Endothelial cell of umbilical vein (primary cell): ENCODE results near the gene NRARP. TPM values are rescaled to one million over a fixed set of nuclear protein-coding genes. Genes with fewer than 3 reads are reported as not detected.

Experiments used
- BruUV-seq: library from RNA; stranded (reverse); fragments of 400-500 nt; replicated peaks from 2 replicates; lab custom pipeline; 2021; lab: Mats Ljungman, UMichigan
- CTCF ChIA-PET: fragments of 300-600, 350-600 bp; sonication (Branson Sonifier 250); formaldehyde crosslinking; loops from one replicate; lab custom pipeline; 2021; ENCODE audit warnings: antibody characterized with exemption, inconsistent platforms; lab: Charles Lee
- POLR2A ChIA-PET: fragments of 300-600, 350-600 bp; sonication (Branson Sonifier 250); formaldehyde crosslinking; loops from one replicate; lab custom pipeline; 2021; ENCODE audit warnings: antibody characterized with exemption, inconsistent platforms; lab: Charles Lee
- DNase-seq: peaks from one replicate; pipeline ENCODE4 v3.0.0-alpha.2; 2011; ENCODE audit warnings: low read depth, low spot score
- FAIRE-seq: peaks from 2 replicates; lab custom pipeline; 2011; peaks lifted over from hg19 to GRCh38; lab: Jason Lieb, UNC
- H2AFZ ChIP-seq: 2 replicates; pipeline ENCODE4 v1.6.0; 2012; ENCODE audit warnings: low read depth, low read length, control low read depth, inconsistent platforms
- H3K27ac ChIP-seq: 2 replicates; pipeline ENCODE4 v1.5.1; 2011; ENCODE audit warnings: low read depth, mild to moderate bottlenecking, control low read depth, low read length, moderate library complexity; ENCODE audit not compliant: insufficient read depth
- H3K27me3 ChIP-seq, 2 experiments: 2 replicates each; pipeline versions ENCODE4 v1.6.0 to v1.6.1; 2011; ENCODE audit warnings: low read length in 2 of 2, mixed read lengths in 1 of 2; ENCODE audit not compliant: control insufficient read depth in 2 of 2, insufficient read depth in 2 of 2
- H3K36me3 ChIP-seq, 2 experiments: 2 replicates in 1 of 2; 3 replicates in 1 of 2; pipeline ENCODE4 v1.5.1; 2011; ENCODE audit warnings: low read length in 2 of 2, mild to moderate bottlenecking in 1 of 2, moderate library complexity in 1 of 2; ENCODE audit not compliant: control insufficient read depth in 2 of 2, insufficient read depth in 2 of 2; ENCODE audit errors: extremely low read depth in 1 of 2
- H3K4me1 ChIP-seq: 3 replicates; pipeline ENCODE4 v1.5.1; 2011; ENCODE audit warnings: mild to moderate bottlenecking, low read length; ENCODE audit not compliant: control insufficient read depth, insufficient read depth; ENCODE audit errors: extremely low read depth
- H3K4me2 ChIP-seq: 2 replicates; pipeline ENCODE4 v1.6.1; 2011; ENCODE audit warnings: low read length, control low read depth, mixed read lengths; ENCODE audit not compliant: insufficient read depth
- H3K4me3 ChIP-seq, 3 experiments: fragments of 200-600 bp in 1 of 3; sonication (generic), shearing (Covaris generic) in 1 of 3; replicated peaks in 1 of 3; 2 replicates each; pipeline ENCODE4 v1.5.1; 2011 to 2016; ENCODE audit warnings: control low read depth in 3 of 3, low read length in 3 of 3, mild to moderate bottlenecking in 2 of 3, inconsistent platforms in 1 of 3, low read depth in 1 of 3, moderate library complexity in 1 of 3; ENCODE audit not compliant: insufficient read depth in 1 of 3
- H3K79me2 ChIP-seq: 2 replicates; pipeline ENCODE4 v1.6.0; 2012; ENCODE audit warnings: low read length, inconsistent platforms; ENCODE audit not compliant: control insufficient read depth, insufficient read depth
- H3K9ac ChIP-seq: replicated peaks from 2 replicates; pipeline ENCODE3; 2011; ENCODE audit warnings: low read length, control low read depth; ENCODE audit not compliant: insufficient read depth; ENCODE audit errors: extremely low read depth
- H3K9me1 ChIP-seq: replicated peaks from 3 replicates; pipeline ENCODE4 v1.6.0; 2011; ENCODE audit warnings: mild to moderate bottlenecking, low read length; ENCODE audit not compliant: control insufficient read depth, insufficient read depth; ENCODE audit errors: extremely low read depth
- H3K9me3 ChIP-seq: replicated peaks from 2 replicates; pipeline ENCODE4 v1.5.1; 2012; ENCODE audit warnings: low read length, inconsistent platforms; ENCODE audit not compliant: control insufficient read depth, insufficient read depth
- H4K20me1 ChIP-seq: replicated peaks from 2 replicates; pipeline ENCODE3; 2011; ENCODE audit warnings: mild to moderate bottlenecking, low read length; ENCODE audit not compliant: control insufficient read depth, insufficient read depth; ENCODE audit errors: extremely low read depth
- CTCF ChIP-seq, 2 donors: IDR thresholded peaks; 1 replicate in 1 of 2; 2 replicates in 1 of 2; pipeline ENCODE4 v1.5.1; 2011; ENCODE audit warnings: low read length in 2 of 2, mild to moderate bottlenecking in 2 of 2, moderate library complexity in 2 of 2, control low read depth in 1 of 2, inconsistent platforms in 1 of 2, low read depth in 1 of 2; ENCODE audit not compliant: insufficient read depth in 1 of 2; ENCODE audit errors: extremely low read depth in 1 of 2
- EZH2 ChIP-seq: IDR thresholded peaks from 2 replicates; pipeline ENCODE4 v1.6.1; 2012; ENCODE audit warnings: borderline replicate concordance, low read depth, mild to moderate bottlenecking, moderate library complexity, low read length, inconsistent platforms; ENCODE audit not compliant: severe bottlenecking
- FOS ChIP-seq: IDR thresholded peaks from 2 replicates; pipeline ENCODE4 v1.6.1; 2011; ENCODE audit warnings: mild to moderate bottlenecking, low read length, moderate library complexity, borderline replicate concordance; ENCODE audit not compliant: insufficient read depth
- GATA2 ChIP-seq: IDR thresholded peaks from 2 replicates; pipeline ENCODE4 v1.7.0; 2011; ENCODE audit warnings: low read depth, mild to moderate bottlenecking, moderate library complexity, mixed read lengths, low read length; ENCODE audit not compliant: insufficient read length, insufficient read depth
- JUN ChIP-seq: IDR thresholded peaks from 2 replicates; pipeline ENCODE4 v1.6.1; 2011; ENCODE audit warnings: borderline replicate concordance, low read depth; ENCODE audit not compliant: insufficient read length, insufficient read depth
- MYC ChIP-seq: IDR thresholded peaks from one replicate; pipeline ENCODE4 v1.6.1; 2011; ENCODE audit warnings: mild to moderate bottlenecking, low read depth, low read length
- POLR2A ChIP-seq: IDR thresholded peaks from 2 replicates; pipeline ENCODE4 v1.6.1; 2012; ENCODE audit warnings: low read depth, mild to moderate bottlenecking, control low read depth, low read length
- POLR2AphosphoS5 ChIP-seq: IDR thresholded peaks from 2 replicates; pipeline ENCODE4 v1.6.1; 2012; ENCODE audit warnings: low read depth, mild to moderate bottlenecking, control low read depth, low read length, moderate library complexity; ENCODE audit not compliant: insufficient read depth
- dilution Hi-C: fragments of 300-500 bp; cut with MboI; formaldehyde crosslinking; loops from one replicate; pipeline ENCODE4 v1.15.0; 2019; ENCODE audit warnings: low sequenced_read_pairs; ENCODE audit not compliant: extremely low pct_ligation_motif_present
- intact Hi-C: fragments of 100-400 bp; cut with micrococcal nuclease; formaldehyde crosslinking; loops from one replicate; pipeline ENCODE4 v1.10.0; 2022
- polyA plus RNA-seq, 4 experiments: library from polyadenylated mRNA; depleted of rRNA in 3 of 4; stranded (reverse) in 3 of 4; unstranded in 1 of 4; fragments of >200 nt; gene quantifications; 2 replicates each; pipeline versions ENCODE4 v1.2.1 to v1.2.3, GENCODE V29; 2011 to 2012; ENCODE audit warnings: missing spikeins in 1 of 4
- total RNA-seq: library from RNA; stranded (reverse); gene quantifications from 2 replicates; pipeline ENCODE4 v1.2.3, GENCODE V29; 2021
- TF ChIP-seq, protein P1 (sequence below): IDR thresholded peaks from 2 replicates; pipeline ENCODE4 v1.6.1; 2011; ENCODE audit not compliant: insufficient read depth, insufficient read length

Gene NRARP
- total and polyA plus RNA-seq, 2 donors (not counting 3 experiments of a cell fraction or from before 2014, with no cell fraction given) = 50.0 to 72.9 TPM

GRCh38 chr9:137323531-137324331, 21.7 kb upstream of the NRARP start:
- POLR2A ChIA-PET = no interaction called here
- intact Hi-C loops (no loop called here), dilution Hi-C loops (no loop called here)

More at GRCh38 chr9:137323531-137324331, 21.7 kb upstream of the NRARP start:
- H3K9me1 ChIP-seq = no peaks in the 10 kb centered on the region
- TF ChIP-seq MYC (no peak), POLR2AphosphoS5 (no peak), FOS (no peak), POLR2A (no peak), EZH2 (no peak), JUN (no peak), CTCF (IDR thresholded peaks at IDR 0.05; ENCODE audit: extremely low read depth in 1 of 2, insufficient read depth in 1 of 2, low read depth in 1 of 2, low read length in 2 of 2) (no peak), GATA2 (no peak)
- TF ChIP-seq, protein P1, sequence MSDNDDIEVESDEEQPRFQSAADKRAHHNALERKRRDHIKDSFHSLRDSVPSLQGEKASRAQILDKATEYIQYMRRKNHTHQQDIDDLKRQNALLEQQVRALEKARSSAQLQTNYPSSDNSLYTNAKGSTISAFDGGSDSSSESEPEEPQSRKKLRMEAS = no peak
- no peak overlapping the region for H2AFZ ChIP-seq
- H4K20me1 ChIP-seq = no peaks in the 10 kb centered on the region
- BruUV-seq = no TSS peak
- no peaks in the 10 kb centered on the region for H3K9me3 ChIP-seq
- H3K27ac ChIP-seq = no peak overlapping the region
- peaks cover 18% of the 10 kb centered on the region for H3K4me1 ChIP-seq
- FAIRE-seq = no peak
- peaks cover 0 to 4% of the 10 kb centered on the region in 2 experiments for H3K27me3 ChIP-seq
- H3K79me2 ChIP-seq = no peaks in the 10 kb centered on the region
- H3K36me3 ChIP-seq = no peaks in the 10 kb centered on the region
- H3K4me3 ChIP-seq = no peak overlapping the region
- no peak overlapping the region for H3K9ac ChIP-seq
- no peak for DNase-seq
- CTCF ChIA-PET = interaction anchor here (0.8 kb wide), 1 partner anchor 19 kb away, joined by 5 read pairs; no protein-coding TSS in a partner anchor
- no peak overlapping the region for H3K4me2 ChIP-seq
